Omental fat pad (tissue), 4 donors: ENCODE data around the gene ST6GALNAC4. TPM values are rescaled to one million over a fixed set of nuclear protein-coding genes. Genes with fewer than 3 reads are reported as not detected.

ENCODE experiments used
- ATAC-seq: fragments of 150-250 bp; one replicate; pipeline ENCODE4 v1.9.1; 2016; ENCODE audit warnings: mild to moderate bottlenecking, moderate library complexity; ENCODE audit not compliant: low FRiP score
- DNase-seq: peaks from one replicate; pipeline ENCODE4 v3.0.0-alpha.2; 2019; ENCODE audit warnings: low spot score
- CTCF ChIP-seq, 3 donors: fragments of 450-650 bp; IDR thresholded peaks; one replicate each; pipeline ENCODE4 v1.5.1; 2016 to 2017; ENCODE audit warnings: antibody characterized with exemption in 3 of 3, mild to moderate bottlenecking in 3 of 3, moderate library complexity in 2 of 3
- total RNA-seq, 4 donors: library from RNA; depleted of rRNA; stranded (reverse); fragments of >200 nt; gene quantifications; one replicate each; pipeline ENCODE4 v1.1.0, GENCODE V29; 2016

The ST6GALNAC4 gene
- total RNA-seq, 4 donors from 2014 or later, result 26.6 to 78.5 (median 45.0) TPM

- DNase-seq (peak; percentile 78), ATAC-seq (peak; percentile 51)
- TF ChIP-seq CTCF (IDR thresholded peaks at IDR 0.05), result peak in 2 of 3 donors; percentile 73 to 92
These were observed 47.3 kb downstream of the ST6GALNAC4 start for GRCh38 chr9:127869310-127870152.

GRCh38 chr9:127868278-127868902 lies 48.5 kb downstream of the ST6GALNAC4 start:
- ATAC-seq (peak; percentile 7), DNase-seq (no peak)
- no peak for TF ChIP-seq CTCF (IDR thresholded peaks at IDR 0.05)

GRCh38 chr9:127867356-127868277 lies 49.2 kb downstream of the ST6GALNAC4 start:
- ATAC-seq (peak; percentile 13), DNase-seq (no peak)
- no peak for TF ChIP-seq CTCF (IDR thresholded peaks at IDR 0.05)

GRCh38 chr9:127866535-127866934 lies 50.3 kb downstream of the ST6GALNAC4 start:
- ATAC-seq (no peak), DNase-seq (no peak)
- TF ChIP-seq CTCF (IDR thresholded peaks at IDR 0.05), result no peak

GRCh38 chr9:127865645-127866464 lies 51.0 kb downstream of the ST6GALNAC4 start:
- ATAC-seq (no peak), DNase-seq (no peak)
- TF ChIP-seq CTCF (IDR thresholded peaks at IDR 0.05), result no peak

- no peak for DNase-seq
- ATAC-seq, result no peak
- no peak for TF ChIP-seq CTCF (IDR thresholded peaks at IDR 0.05)
These were observed 53.6 kb downstream of the ST6GALNAC4 start for GRCh38 chr9:127863191-127863621.
